ENCODE measurements around the gene AZI2. TPM values are rescaled to one million over a fixed set of nuclear protein-coding genes. Genes with fewer than 3 reads are reported as not detected.
A peak's percentile ranks its signal among the peaks of the same experiment; 100 is the strongest.

The AZI2 gene
- polyA plus RNA-seq, 4 donors: 25.7 to 52.5 (median 30.7) TPM

GRCh38 chr3:28320981-28321380 is 27.6 kb downstream of the AZI2 start:
- H3K4me1 ChIP-seq (ENCODE audit: control insufficient read depth in 3 of 3, insufficient read depth in 2 of 3, low read depth in 1 of 3, low read length in 2 of 3): peaks cover 0 to 2% (median 0%) of the 10 kb centered on the region in 3 donors
- H3K4me3 ChIP-seq (ENCODE audit: low read depth in 1 of 3, low read length in 3 of 3): no peak overlapping the region
- no peaks in the 10 kb centered on the region for H3K27me3 ChIP-seq (ENCODE audit: control insufficient read depth in 3 of 3, insufficient read depth in 3 of 3, low read length in 3 of 3)
- no peak overlapping the region for H3K27ac ChIP-seq (ENCODE audit: low read depth in 1 of 3, low read length in 2 of 3)
- no peaks in the 10 kb centered on the region for H3K9me3 ChIP-seq (ENCODE audit: control insufficient read depth in 2 of 2, insufficient read depth in 1 of 2, low read depth in 1 of 2, low read length in 1 of 2)
- peaks cover 0 to 3% (median 0%) of the 10 kb centered on the region in 3 donors for H3K36me3 ChIP-seq (ENCODE audit: control insufficient read depth in 3 of 3, insufficient read depth in 2 of 3, low read depth in 1 of 3, low read length in 3 of 3)
- DNase-seq (no peak), FAIRE-seq (no peak)

- Histone ChIP-seq H3K9me3 (ENCODE audit: control insufficient read depth in 2 of 2, insufficient read depth in 1 of 2, low read depth in 1 of 2, low read length in 1 of 2) (no peaks in the 10 kb centered on the region), H3K4me3 (ENCODE audit: low read depth in 1 of 3, low read length in 3 of 3) (no peak overlapping the region), H3K27me3 (ENCODE audit: control insufficient read depth in 3 of 3, insufficient read depth in 3 of 3, low read length in 3 of 3) (no peaks in the 10 kb centered on the region), H3K4me1 (ENCODE audit: control insufficient read depth in 3 of 3, insufficient read depth in 2 of 3, low read depth in 1 of 3, low read length in 2 of 3) (no peaks in the 10 kb centered on the region), H3K36me3 (ENCODE audit: control insufficient read depth in 3 of 3, insufficient read depth in 2 of 3, low read depth in 1 of 3, low read length in 3 of 3) (peaks cover 0 to 2% (median 2%) of the 10 kb centered on the region in 3 donors), H3K27ac (ENCODE audit: low read depth in 1 of 3, low read length in 2 of 3) (no peak overlapping the region)
- DNase-seq: peak; percentile 58 to 73
- no peak for FAIRE-seq
- WGBS, 3 donors: 24 to 37% (median 29%) methylated on average over 2 of the region's 2 CpGs
Measured at GRCh38 chr3:28317438-28318022, 31.1 kb downstream of the AZI2 start.

DNA sequence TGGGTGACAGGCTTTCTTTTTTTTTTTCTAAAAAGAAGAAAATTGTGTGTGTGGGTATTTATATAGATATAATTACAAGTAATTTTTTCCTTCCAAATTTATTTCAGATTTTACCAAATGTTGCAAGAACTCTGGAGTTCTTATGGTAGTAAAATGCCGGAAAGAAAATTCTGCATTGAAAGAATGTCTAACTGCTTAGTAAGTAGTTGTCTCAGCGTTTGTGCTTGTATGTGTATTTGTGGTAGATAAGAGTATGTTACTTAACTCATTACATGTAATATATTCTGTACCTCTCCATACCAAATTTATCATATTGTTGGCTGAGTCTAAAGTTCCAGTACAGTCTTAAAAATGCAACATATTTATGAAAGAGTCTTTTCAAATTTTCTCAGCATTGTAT is 32.4 kb downstream of the AZI2 start:
- Histone ChIP-seq H3K4me1 (ENCODE audit: control insufficient read depth in 3 of 3, insufficient read depth in 2 of 3, low read depth in 1 of 3, low read length in 2 of 3) (no peaks in the 10 kb centered on the region), H3K27ac (ENCODE audit: low read depth in 1 of 3, low read length in 2 of 3) (no peak overlapping the region), H3K27me3 (ENCODE audit: control insufficient read depth in 3 of 3, insufficient read depth in 3 of 3, low read length in 3 of 3) (no peaks in the 10 kb centered on the region), H3K9me3 (ENCODE audit: control insufficient read depth in 2 of 2, insufficient read depth in 1 of 2, low read depth in 1 of 2, low read length in 1 of 2) (no peaks in the 10 kb centered on the region), H3K36me3 (ENCODE audit: control insufficient read depth in 3 of 3, insufficient read depth in 2 of 3, low read depth in 1 of 3, low read length in 3 of 3) (peaks cover 0 to 2% (median 0%) of the 10 kb centered on the region in 3 donors), H3K4me3 (ENCODE audit: low read depth in 1 of 3, low read length in 3 of 3) (no peak overlapping the region)
- FAIRE-seq (no peak), DNase-seq (no peak)
- 78 to 85% (median 84%) methylated on average over 2 of the region's 2 CpGs for whole genome bisulfite sequencing, 3 donors

DNA sequence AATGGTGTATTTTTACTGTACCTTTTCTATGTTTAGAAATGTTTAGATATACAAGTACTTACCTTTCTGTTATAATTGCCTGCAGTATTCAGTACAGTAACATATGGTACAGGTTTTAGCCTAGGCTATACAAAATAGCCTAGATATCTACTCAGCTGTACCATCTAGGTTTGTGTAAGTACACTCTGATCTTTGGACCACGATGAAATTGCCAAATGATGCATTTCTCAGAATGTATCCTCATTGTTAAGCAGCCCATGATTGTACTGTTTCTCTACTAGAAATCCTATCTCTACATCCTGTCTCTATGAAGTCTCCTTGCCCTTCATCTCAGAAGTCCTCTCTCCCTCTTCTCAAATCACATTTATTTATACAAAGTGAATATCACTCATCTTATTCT is 32.9 kb downstream of the AZI2 start:
- FAIRE-seq: no peak
- Histone ChIP-seq H3K36me3 (ENCODE audit: control insufficient read depth in 3 of 3, insufficient read depth in 2 of 3, low read depth in 1 of 3, low read length in 3 of 3) (peaks cover 0 to 2% (median 0%) of the 10 kb centered on the region in 3 donors), H3K27me3 (ENCODE audit: control insufficient read depth in 3 of 3, insufficient read depth in 3 of 3, low read length in 3 of 3) (no peaks in the 10 kb centered on the region), H3K4me3 (ENCODE audit: low read depth in 1 of 3, low read length in 3 of 3) (no peak overlapping the region), H3K27ac (ENCODE audit: low read depth in 1 of 3, low read length in 2 of 3) (no peak overlapping the region), H3K9me3 (ENCODE audit: control insufficient read depth in 2 of 2, insufficient read depth in 1 of 2, low read depth in 1 of 2, low read length in 1 of 2) (no peaks in the 10 kb centered on the region), H3K4me1 (ENCODE audit: control insufficient read depth in 3 of 3, insufficient read depth in 2 of 3, low read depth in 1 of 3, low read length in 2 of 3) (no peaks in the 10 kb centered on the region)
- no peak for DNase-seq
- WGBS, 3 donors: 66 to 90% (median 69%) methylated on average over 1 of the region's 1 CpG

- Histone ChIP-seq H3K4me3 (ENCODE audit: low read depth in 1 of 3, low read length in 3 of 3) (no peak overlapping the region), H3K36me3 (ENCODE audit: control insufficient read depth in 3 of 3, insufficient read depth in 2 of 3, low read depth in 1 of 3, low read length in 3 of 3) (no peaks in the 10 kb centered on the region), H3K27me3 (ENCODE audit: control insufficient read depth in 3 of 3, insufficient read depth in 3 of 3, low read length in 3 of 3) (no peaks in the 10 kb centered on the region), H3K9me3 (ENCODE audit: control insufficient read depth in 2 of 2, insufficient read depth in 1 of 2, low read depth in 1 of 2, low read length in 1 of 2) (no peaks in the 10 kb centered on the region), H3K4me1 (ENCODE audit: control insufficient read depth in 3 of 3, insufficient read depth in 2 of 3, low read depth in 1 of 3, low read length in 2 of 3) (no peaks in the 10 kb centered on the region), H3K27ac (ENCODE audit: low read depth in 1 of 3, low read length in 2 of 3) (no peak overlapping the region)
- WGBS, 3 donors: 87 to 91% (median 88%) methylated on average over 3 of the region's 3 CpGs
- FAIRE-seq (no peak), DNase-seq (no peak)
Measured at GRCh38 chr3:28308196-28308595, 40.4 kb downstream of the AZI2 start.

- no peak for DNase-seq
Measured at GRCh38 chr3:28301688-28302087, 46.9 kb downstream of the AZI2 start.

GRCh38 chr3:28300345-28300962 is 48.2 kb downstream of the AZI2 start:
- no peak overlapping the region for H3K27ac ChIP-seq (ENCODE audit: low read depth in 1 of 3, low read length in 2 of 3)
- H3K9me3 ChIP-seq (ENCODE audit: control insufficient read depth in 2 of 2, insufficient read depth in 1 of 2, low read depth in 1 of 2, low read length in 1 of 2): no peaks in the 10 kb centered on the region
- peaks cover 0 to 2% (median 0%) of the 10 kb centered on the region in 3 donors for H3K4me1 ChIP-seq (ENCODE audit: control insufficient read depth in 3 of 3, insufficient read depth in 2 of 3, low read depth in 1 of 3, low read length in 2 of 3)
- no peaks in the 10 kb centered on the region for H3K36me3 ChIP-seq (ENCODE audit: control insufficient read depth in 3 of 3, insufficient read depth in 2 of 3, low read depth in 1 of 3, low read length in 3 of 3)
- no peak for DNase-seq
- no peak for FAIRE-seq
- H3K27me3 ChIP-seq (ENCODE audit: control insufficient read depth in 3 of 3, insufficient read depth in 3 of 3, low read length in 3 of 3): no peaks in the 10 kb centered on the region
- no peak overlapping the region for H3K4me3 ChIP-seq (ENCODE audit: low read depth in 1 of 3, low read length in 3 of 3)
- WGBS, 3 donors: 91 to 94% (median 93%) methylated on average over 5 of the region's 5 CpGs

More at GRCh38 chr3:28301688-28302087, 46.9 kb downstream of the AZI2 start:
- H3K9me3 ChIP-seq (ENCODE audit: control insufficient read depth in 2 of 2, insufficient read depth in 1 of 2, low read depth in 1 of 2, low read length in 1 of 2): no peaks in the 10 kb centered on the region
- H3K27me3 ChIP-seq (ENCODE audit: control insufficient read depth in 3 of 3, insufficient read depth in 3 of 3, low read length in 3 of 3): no peaks in the 10 kb centered on the region
- FAIRE-seq: no peak
- 86 to 94% (median 89%) methylated on average over 4 of the region's 4 CpGs for WGBS, 3 donors
- no peak overlapping the region for H3K4me3 ChIP-seq (ENCODE audit: low read depth in 1 of 3, low read length in 3 of 3)
- no peaks in the 10 kb centered on the region for H3K4me1 ChIP-seq (ENCODE audit: control insufficient read depth in 3 of 3, insufficient read depth in 2 of 3, low read depth in 1 of 3, low read length in 2 of 3)
- H3K27ac ChIP-seq (ENCODE audit: low read depth in 1 of 3, low read length in 2 of 3): no peak overlapping the region
- H3K36me3 ChIP-seq (ENCODE audit: control insufficient read depth in 3 of 3, insufficient read depth in 2 of 3, low read depth in 1 of 3, low read length in 3 of 3): no peaks in the 10 kb centered on the region

- Histone ChIP-seq H3K4me1 (ENCODE audit: control insufficient read depth in 3 of 3, insufficient read depth in 2 of 3, low read depth in 1 of 3, low read length in 2 of 3) (peaks cover 0 to 2% (median 0%) of the 10 kb centered on the region in 3 donors), H3K4me3 (ENCODE audit: low read depth in 1 of 3, low read length in 3 of 3) (no peak overlapping the region), H3K36me3 (ENCODE audit: control insufficient read depth in 3 of 3, insufficient read depth in 2 of 3, low read depth in 1 of 3, low read length in 3 of 3) (no peaks in the 10 kb centered on the region), H3K27ac (ENCODE audit: low read depth in 1 of 3, low read length in 2 of 3) (no peak overlapping the region), H3K9me3 (ENCODE audit: control insufficient read depth in 2 of 2, insufficient read depth in 1 of 2, low read depth in 1 of 2, low read length in 1 of 2) (no peaks in the 10 kb centered on the region), H3K27me3 (ENCODE audit: control insufficient read depth in 3 of 3, insufficient read depth in 3 of 3, low read length in 3 of 3) (no peaks in the 10 kb centered on the region)
- FAIRE-seq: no peak
- no peak for DNase-seq
- WGBS, 3 donors: 89 to 100% (median 94%) methylated on average over 1 of the region's 1 CpG
Measured at GRCh38 chr3:28299705-28300104, 48.9 kb downstream of the AZI2 start.

Measured in small intestine (tissue), 7 donors.